Adipocyte (in vitro differentiated cells): Measurements from ENCODE around the gene RNLS.

ENCODE experiments used
- DNase-seq: peaks from one replicate; pipeline ENCODE4 v3.0.0-alpha.2; 2015; ENCODE audit warnings: low read depth
- H3K27me3 ChIP-seq: replicated peaks from 2 replicates; pipeline ENCODE4 v1.7.0; 2013; ENCODE audit warnings: mild to moderate bottlenecking, low read length, moderate library complexity; ENCODE audit not compliant: control insufficient read depth, insufficient read depth
- H3K36me3 ChIP-seq: 2 replicates; pipeline ENCODE4 v1.7.0; 2013; ENCODE audit warnings: low read length, mild to moderate bottlenecking, moderate library complexity; ENCODE audit not compliant: control insufficient read depth, insufficient read depth, severe bottlenecking
- H3K4me1 ChIP-seq: 2 replicates; pipeline ENCODE4 v1.7.0; 2013; ENCODE audit warnings: mild to moderate bottlenecking, low read length, moderate library complexity; ENCODE audit not compliant: control insufficient read depth, insufficient read depth
- H3K4me3 ChIP-seq: 2 replicates; pipeline ENCODE4 v1.7.0; 2013; ENCODE audit warnings: mild to moderate bottlenecking, low read length, moderate library complexity
- H3K9ac ChIP-seq: 2 replicates; pipeline ENCODE4 v1.7.0; 2013; ENCODE audit warnings: mild to moderate bottlenecking, low read length, moderate library complexity
- H3K9me3 ChIP-seq: 2 replicates; pipeline ENCODE4 v1.7.0; 2013; ENCODE audit warnings: mild to moderate bottlenecking, low read length, moderate library complexity; ENCODE audit not compliant: control insufficient read depth

The RNLS gene

GRCh38 chr10:88531392-88532052 lies 51.6 kb downstream of the RNLS start:
- Histone ChIP-seq H3K36me3 (no peaks in the 10 kb centered on the region), H3K27me3 (no peaks in the 10 kb centered on the region), H3K4me3 (no peak overlapping the region), H3K4me1 (peaks cover 13% of the 10 kb centered on the region), H3K9me3 (no peaks in the 10 kb centered on the region), H3K9ac (no peak overlapping the region)
- DNase-seq, result no peak

GRCh38 chr10:88530629-88531391 lies 52.3 kb downstream of the RNLS start:
- Histone ChIP-seq H3K4me3 (no peak overlapping the region), H3K4me1 (peaks cover 14% of the 10 kb centered on the region), H3K9me3 (no peaks in the 10 kb centered on the region), H3K27me3 (no peaks in the 10 kb centered on the region), H3K9ac (no peak overlapping the region), H3K36me3 (no peaks in the 10 kb centered on the region)
- DNase-seq, result no peak

- peaks cover 20% of the 10 kb centered on the region for H3K4me1 ChIP-seq
- no peaks in the 10 kb centered on the region for H3K36me3 ChIP-seq
- H3K27me3 ChIP-seq, result no peaks in the 10 kb centered on the region
- no peak for DNase-seq
- H3K9me3 ChIP-seq, result no peaks in the 10 kb centered on the region
- no peak overlapping the region for H3K4me3 ChIP-seq
- H3K9ac ChIP-seq, result no peak overlapping the region
These were observed 53.0 kb downstream of the RNLS start for GRCh38 chr10:88530093-88530492.

GRCh38 chr10:88528806-88529570 lies 54.1 kb downstream of the RNLS start:
- Histone ChIP-seq H3K9me3 (no peaks in the 10 kb centered on the region), H3K4me3 (no peak overlapping the region), H3K36me3 (no peaks in the 10 kb centered on the region), H3K27me3 (no peaks in the 10 kb centered on the region), H3K4me1 (peaks cover 20% of the 10 kb centered on the region), H3K9ac (peak overlapping the region; percentile 20)
- no peak for DNase-seq

GRCh38 chr10:88528201-88528600 lies 54.9 kb downstream of the RNLS start:
- no peak overlapping the region for H3K4me3 ChIP-seq
- DNase-seq, result peak; percentile 25
- H3K36me3 ChIP-seq, result no peaks in the 10 kb centered on the region
- H3K4me1 ChIP-seq, result peaks cover 28% of the 10 kb centered on the region
- no peaks in the 10 kb centered on the region for H3K9me3 ChIP-seq
- H3K27me3 ChIP-seq, result no peaks in the 10 kb centered on the region
- peak overlapping the region; percentile 22 for H3K9ac ChIP-seq

- no peaks in the 10 kb centered on the region for H3K27me3 ChIP-seq
- DNase-seq, result no peak
- H3K36me3 ChIP-seq, result no peaks in the 10 kb centered on the region
- H3K4me1 ChIP-seq, result peaks cover 38% of the 10 kb centered on the region
- H3K9ac ChIP-seq, result no peak overlapping the region
- H3K9me3 ChIP-seq, result no peaks in the 10 kb centered on the region
- H3K4me3 ChIP-seq, result no peak overlapping the region
These were observed 55.9 kb downstream of the RNLS start for GRCh38 chr10:88527245-88527644.

GRCh38 chr10:88526501-88527105 lies 56.5 kb downstream of the RNLS start:
- H3K4me3 ChIP-seq, result no peak overlapping the region
- no peaks in the 10 kb centered on the region for H3K36me3 ChIP-seq
- DNase-seq, result no peak

GRCh38 chr10:88525371-88526069 lies 57.6 kb downstream of the RNLS start:
- no peaks in the 10 kb centered on the region for H3K27me3 ChIP-seq
- no peak overlapping the region for H3K4me3 ChIP-seq
- no peaks in the 10 kb centered on the region for H3K9me3 ChIP-seq
- peak; percentile 78 for DNase-seq
- H3K9ac ChIP-seq, result no peak overlapping the region
- peaks cover 50% of the 10 kb centered on the region for H3K4me1 ChIP-seq
- H3K36me3 ChIP-seq, result no peaks in the 10 kb centered on the region

More at GRCh38 chr10:88526501-88527105, 56.5 kb downstream of the RNLS start:
- Histone ChIP-seq H3K27me3 (no peaks in the 10 kb centered on the region), H3K9me3 (no peaks in the 10 kb centered on the region), H3K9ac (no peak overlapping the region), H3K4me1 (peaks cover 44% of the 10 kb centered on the region)

GRCh38 chr10:88523739-88524400 lies 59.2 kb downstream of the RNLS start:
- no peak overlapping the region for H3K9ac ChIP-seq
- no peak for DNase-seq
- no peaks in the 10 kb centered on the region for H3K27me3 ChIP-seq
- no peaks in the 10 kb centered on the region for H3K9me3 ChIP-seq
- peaks cover 37% of the 10 kb centered on the region for H3K4me1 ChIP-seq
- no peak overlapping the region for H3K4me3 ChIP-seq
- no peaks in the 10 kb centered on the region for H3K36me3 ChIP-seq

- Histone ChIP-seq H3K9ac (no peak overlapping the region), H3K9me3 (no peaks in the 10 kb centered on the region), H3K4me1 (peaks cover 37% of the 10 kb centered on the region), H3K4me3 (no peak overlapping the region), H3K27me3 (no peaks in the 10 kb centered on the region), H3K36me3 (no peaks in the 10 kb centered on the region)
- peak; percentile 33 for DNase-seq
These were observed 60.4 kb downstream of the RNLS start for GRCh38 chr10:88522715-88523114.
